HEK293 (cell line): ENCODE results near the gene MXD4.

Source experiments
- CTCF ChIA-PET: fragments of 350-600 bp; formaldehyde crosslinking; extraction: SDS; loops from one replicate; lab custom pipeline; 2021; ENCODE audit warnings: antibody characterized with exemption; lab: Yijun Ruan, JAX
- POLR2A ChIA-PET: fragments of 300-600 bp; formaldehyde crosslinking; extraction: SDS; loops from one replicate; lab custom pipeline; 2020; ENCODE audit warnings: antibody characterized with exemption, inconsistent platforms; lab: Yijun Ruan, JAX
- H3K27ac ChIP-seq: fragments of 200-500 bp; sonication (Bioruptor generic); 2 replicates; pipeline ENCODE4 v1.5.1; 2014; ENCODE audit warnings: low read depth, low read length, control low read depth, inconsistent platforms; ENCODE audit errors: extremely low read depth
- H3K36me3 ChIP-seq, 2 experiments: fragments of 200-500 bp in 1 of 2; sonication (Bioruptor generic) in 1 of 2; 1 replicate in 1 of 2; 2 replicates in 1 of 2; pipeline ENCODE4 v1.5.1; 2014 to 2017; ENCODE audit warnings: inconsistent platforms in 2 of 2, low read length in 2 of 2; ENCODE audit not compliant: control insufficient read depth in 2 of 2, insufficient read depth in 1 of 2
- H3K4me1 ChIP-seq: fragments of 200-500 bp; sonication (Bioruptor generic); 2 replicates; pipeline ENCODE4 v1.5.1; 2014; ENCODE audit warnings: mild to moderate bottlenecking, low read length, inconsistent platforms; ENCODE audit not compliant: control insufficient read depth, insufficient read depth
- H3K4me3 ChIP-seq: 2 replicates; pipeline ENCODE4 v1.5.1; 2011; ENCODE audit warnings: low read depth, mild to moderate bottlenecking, control low read depth, low read length, moderate library complexity
- H3K9me3 ChIP-seq: fragments of 200-500 bp; sonication (Bioruptor generic); 2 replicates; pipeline ENCODE4 v1.5.1; 2014; ENCODE audit warnings: low read depth, low read length, inconsistent platforms; ENCODE audit not compliant: control insufficient read depth, insufficient read depth
- CTCF ChIP-seq: fragments of 450-650 bp; formaldehyde crosslinking; IDR thresholded peaks from 2 replicates; pipeline ENCODE4 v1.5.1; 2016; ENCODE audit warnings: missing biosample characterization, missing genetic modification characterization
- KLF1 ChIP-seq: fragments of 450-650 bp; formaldehyde crosslinking; IDR thresholded peaks from 2 replicates; pipeline ENCODE4 v1.5.1; 2016; ENCODE audit warnings: missing biosample characterization, missing genetic modification characterization
- REST ChIP-seq: fragments of 450-650 bp; formaldehyde crosslinking; IDR thresholded peaks from 2 replicates; pipeline ENCODE4 v1.5.1; 2016; ENCODE audit warnings: missing biosample characterization, missing genetic modification characterization
- ZBTB26 ChIP-seq: fragments of 450-650 bp; formaldehyde crosslinking; optimal IDR thresholded peaks from 2 replicates; pipeline ENCODE3; 2016; ENCODE audit warnings: missing biosample characterization, mild to moderate bottlenecking, missing genetic modification characterization
- ZBTB48 ChIP-seq: fragments of 450-650 bp; formaldehyde crosslinking; IDR thresholded peaks from 2 replicates; pipeline ENCODE4 v1.5.1; 2016; ENCODE audit warnings: missing biosample characterization, missing genetic modification characterization
- ZNF140 ChIP-seq: fragments of 450-650 bp; formaldehyde crosslinking; IDR thresholded peaks from 2 replicates; pipeline ENCODE4 v1.5.1; 2016; ENCODE audit warnings: missing biosample characterization, missing genetic modification characterization
- ZNF155 ChIP-seq: fragments of 450-650 bp; formaldehyde crosslinking; IDR thresholded peaks from 2 replicates; pipeline ENCODE4 v1.5.1; 2016; ENCODE audit warnings: missing biosample characterization, missing genetic modification characterization
- ZNF311 ChIP-seq: fragments of 450-650 bp; formaldehyde crosslinking; IDR thresholded peaks from 2 replicates; pipeline ENCODE4 v1.5.1; 2017; ENCODE audit warnings: missing biosample characterization, missing genetic modification characterization, borderline replicate concordance
- ZNF324 ChIP-seq: fragments of 450-650 bp; formaldehyde crosslinking; IDR thresholded peaks from 2 replicates; pipeline ENCODE4 v1.5.1; 2016; ENCODE audit warnings: missing biosample characterization, missing genetic modification characterization
- ZNF37A ChIP-seq: fragments of 450-650 bp; IDR thresholded peaks from 2 replicates; pipeline ENCODE4 v1.5.1; 2018; ENCODE audit warnings: missing biosample characterization, missing genetic modification characterization
- ZNF416 ChIP-seq: fragments of 450-650 bp; formaldehyde crosslinking; IDR thresholded peaks from 2 replicates; pipeline ENCODE4 v1.5.1; 2016; ENCODE audit warnings: missing biosample characterization, missing genetic modification characterization
- ZNF426 ChIP-seq: fragments of 450-650 bp; formaldehyde crosslinking; IDR thresholded peaks from 2 replicates; pipeline ENCODE4 v1.5.1; 2017; ENCODE audit warnings: missing biosample characterization, missing genetic modification characterization, mild to moderate bottlenecking, inconsistent platforms, moderate library complexity
- ZNF48 ChIP-seq: fragments of 450-650 bp; formaldehyde crosslinking; IDR thresholded peaks from 2 replicates; pipeline ENCODE4 v1.5.1; 2016; ENCODE audit warnings: missing biosample characterization, missing genetic modification characterization
- ZNF596 ChIP-seq: fragments of 450-650 bp; IDR thresholded peaks from 2 replicates; pipeline ENCODE4 v1.5.0; 2018; ENCODE audit warnings: missing biosample characterization, mild to moderate bottlenecking, missing genetic modification characterization, moderate library complexity
- ZNF623 ChIP-seq: fragments of 450-650 bp; formaldehyde crosslinking; IDR thresholded peaks from 2 replicates; pipeline ENCODE4 v1.5.1; 2016; ENCODE audit warnings: missing biosample characterization, missing genetic modification characterization
- ZNF664 ChIP-seq: fragments of 450-650 bp; formaldehyde crosslinking; IDR thresholded peaks from 2 replicates; pipeline ENCODE4 v1.5.1; 2016; ENCODE audit warnings: missing biosample characterization, missing genetic modification characterization
- ZSCAN18 ChIP-seq: fragments of 450-650 bp; formaldehyde crosslinking; IDR thresholded peaks from 2 replicates; pipeline ENCODE4 v1.5.1; 2016; ENCODE audit warnings: missing biosample characterization, missing genetic modification characterization
- ZSCAN4 ChIP-seq: fragments of 450-650 bp; formaldehyde crosslinking; IDR thresholded peaks from 2 replicates; pipeline ENCODE4 v1.5.1; 2017; ENCODE audit warnings: missing biosample characterization, missing genetic modification characterization

MXD4 gene

GRCh38 chr4:2300431-2301224, 38.7 kb upstream of the MXD4 start:
- TF ChIP-seq ZNF596: no peak
- no peak for TF ChIP-seq REST
- no peak for TF ChIP-seq ZNF37A (tag by site-specific recombination)
- no peak for TF ChIP-seq CTCF (tag by site-specific recombination)
- no peak for TF ChIP-seq ZSCAN4
- TF ChIP-seq ZNF623 (tag by site-specific recombination): no peak
- Histone ChIP-seq H3K4me1 (no peaks in the 10 kb centered on the region), H3K27ac (no peak overlapping the region), H3K4me3 (no peak overlapping the region), H3K9me3 (no peaks in the 10 kb centered on the region), H3K36me3 (no peaks in the 10 kb centered on the region)
- CTCF ChIA-PET: no interaction called here
- POLR2A ChIA-PET: interaction anchor here (0.6 kb wide), 1 partner anchor 98 kb away, joined by 3 read pairs; no protein-coding TSS in a partner anchor

- no peak for TF ChIP-seq ZNF416 (tag by site-specific recombination)
- no peak for TF ChIP-seq ZBTB26 (tag by site-specific recombination)
- TF ChIP-seq ZSCAN18 (tag by site-specific recombination): no peak
- no peak for TF ChIP-seq ZNF311
- TF ChIP-seq ZNF324 (tag by site-specific recombination): no peak
- no peak for TF ChIP-seq ZNF48 (tag by site-specific recombination)
- TF ChIP-seq ZNF426: no peak
- TF ChIP-seq ZNF155 (tag by site-specific recombination): no peak
- TF ChIP-seq ZBTB48: no peak
- no peak for TF ChIP-seq KLF1 (tag by site-specific recombination)
- no peak for TF ChIP-seq ZNF664 (tag by site-specific recombination)
- TF ChIP-seq ZNF140 (tag by site-specific recombination): no peak
- ChIA-PET POLR2A (interaction anchor here (0.6 kb wide), 1 partner anchor 97 kb away, joined by 3 read pairs; no protein-coding TSS in a partner anchor), CTCF (no interaction called here)
- Histone ChIP-seq H3K27ac (no peak overlapping the region), H3K36me3 (no peaks in the 10 kb centered on the region), H3K4me3 (no peak overlapping the region), H3K9me3 (no peaks in the 10 kb centered on the region), H3K4me1 (no peaks in the 10 kb centered on the region)
Observed at GRCh38 chr4:2299794-2300193, 37.9 kb upstream of the MXD4 start.
